Endothelial cell of umbilical vein (primary cell): Measurements from ENCODE around the gene SEBOX. TPM values are rescaled to one million over a fixed set of nuclear protein-coding genes. Genes with fewer than 3 reads are reported as not detected.

Source experiments
- BruUV-seq: library from RNA; stranded (reverse); fragments of 400-500 nt; replicated peaks from 2 replicates; lab custom pipeline; 2021; lab: Mats Ljungman, UMichigan
- CTCF ChIA-PET: fragments of 300-600, 350-600 bp; sonication (Branson Sonifier 250); formaldehyde crosslinking; loops from one replicate; lab custom pipeline; 2021; ENCODE audit warnings: antibody characterized with exemption, inconsistent platforms; lab: Charles Lee
- POLR2A ChIA-PET: fragments of 300-600, 350-600 bp; sonication (Branson Sonifier 250); formaldehyde crosslinking; loops from one replicate; lab custom pipeline; 2021; ENCODE audit warnings: antibody characterized with exemption, inconsistent platforms; lab: Charles Lee
- DNase-seq: peaks from one replicate; pipeline ENCODE4 v3.0.0-alpha.2; 2011; ENCODE audit warnings: low read depth, low spot score
- FAIRE-seq: peaks from 2 replicates; lab custom pipeline; 2011; peaks lifted over from hg19 to GRCh38; lab: Jason Lieb, UNC
- H2AFZ ChIP-seq: 2 replicates; pipeline ENCODE4 v1.6.0; 2012; ENCODE audit warnings: low read depth, low read length, control low read depth, inconsistent platforms
- H3K27ac ChIP-seq: 2 replicates; pipeline ENCODE4 v1.5.1; 2011; ENCODE audit warnings: low read depth, mild to moderate bottlenecking, control low read depth, low read length, moderate library complexity; ENCODE audit not compliant: insufficient read depth
- H3K27me3 ChIP-seq, 2 experiments: 2 replicates each; pipeline versions ENCODE4 v1.6.0 to v1.6.1; 2011; ENCODE audit warnings: low read length in 2 of 2, mixed read lengths in 1 of 2; ENCODE audit not compliant: control insufficient read depth in 2 of 2, insufficient read depth in 2 of 2
- H3K36me3 ChIP-seq, 2 experiments: 2 replicates in 1 of 2; 3 replicates in 1 of 2; pipeline ENCODE4 v1.5.1; 2011; ENCODE audit warnings: low read length in 2 of 2, mild to moderate bottlenecking in 1 of 2, moderate library complexity in 1 of 2; ENCODE audit not compliant: control insufficient read depth in 2 of 2, insufficient read depth in 2 of 2; ENCODE audit errors: extremely low read depth in 1 of 2
- H3K4me1 ChIP-seq: 3 replicates; pipeline ENCODE4 v1.5.1; 2011; ENCODE audit warnings: mild to moderate bottlenecking, low read length; ENCODE audit not compliant: control insufficient read depth, insufficient read depth; ENCODE audit errors: extremely low read depth
- H3K4me2 ChIP-seq: 2 replicates; pipeline ENCODE4 v1.6.1; 2011; ENCODE audit warnings: low read length, control low read depth, mixed read lengths; ENCODE audit not compliant: insufficient read depth
- H3K4me3 ChIP-seq, 3 experiments: fragments of 200-600 bp in 1 of 3; sonication (generic), shearing (Covaris generic) in 1 of 3; replicated peaks in 1 of 3; 2 replicates each; pipeline ENCODE4 v1.5.1; 2011 to 2016; ENCODE audit warnings: control low read depth in 3 of 3, low read length in 3 of 3, mild to moderate bottlenecking in 2 of 3, inconsistent platforms in 1 of 3, low read depth in 1 of 3, moderate library complexity in 1 of 3; ENCODE audit not compliant: insufficient read depth in 1 of 3
- H3K79me2 ChIP-seq: 2 replicates; pipeline ENCODE4 v1.6.0; 2012; ENCODE audit warnings: low read length, inconsistent platforms; ENCODE audit not compliant: control insufficient read depth, insufficient read depth
- H3K9ac ChIP-seq: replicated peaks from 2 replicates; pipeline ENCODE3; 2011; ENCODE audit warnings: low read length, control low read depth; ENCODE audit not compliant: insufficient read depth; ENCODE audit errors: extremely low read depth
- H3K9me1 ChIP-seq: replicated peaks from 3 replicates; pipeline ENCODE4 v1.6.0; 2011; ENCODE audit warnings: mild to moderate bottlenecking, low read length; ENCODE audit not compliant: control insufficient read depth, insufficient read depth; ENCODE audit errors: extremely low read depth
- H3K9me3 ChIP-seq: replicated peaks from 2 replicates; pipeline ENCODE4 v1.5.1; 2012; ENCODE audit warnings: low read length, inconsistent platforms; ENCODE audit not compliant: control insufficient read depth, insufficient read depth
- H4K20me1 ChIP-seq: replicated peaks from 2 replicates; pipeline ENCODE3; 2011; ENCODE audit warnings: mild to moderate bottlenecking, low read length; ENCODE audit not compliant: control insufficient read depth, insufficient read depth; ENCODE audit errors: extremely low read depth
- EZH2 ChIP-seq: IDR thresholded peaks from 2 replicates; pipeline ENCODE4 v1.6.1; 2012; ENCODE audit warnings: borderline replicate concordance, low read depth, mild to moderate bottlenecking, moderate library complexity, low read length, inconsistent platforms; ENCODE audit not compliant: severe bottlenecking
- FOS ChIP-seq: IDR thresholded peaks from 2 replicates; pipeline ENCODE4 v1.6.1; 2011; ENCODE audit warnings: mild to moderate bottlenecking, low read length, moderate library complexity, borderline replicate concordance; ENCODE audit not compliant: insufficient read depth
- GATA2 ChIP-seq: IDR thresholded peaks from 2 replicates; pipeline ENCODE4 v1.7.0; 2011; ENCODE audit warnings: low read depth, mild to moderate bottlenecking, moderate library complexity, mixed read lengths, low read length; ENCODE audit not compliant: insufficient read length, insufficient read depth
- MAX ChIP-seq: IDR thresholded peaks from 2 replicates; pipeline ENCODE4 v1.6.1; 2011; ENCODE audit not compliant: insufficient read depth, insufficient read length
- MYC ChIP-seq: IDR thresholded peaks from one replicate; pipeline ENCODE4 v1.6.1; 2011; ENCODE audit warnings: mild to moderate bottlenecking, low read depth, low read length
- POLR2A ChIP-seq: IDR thresholded peaks from 2 replicates; pipeline ENCODE4 v1.6.1; 2012; ENCODE audit warnings: low read depth, mild to moderate bottlenecking, control low read depth, low read length
- POLR2AphosphoS5 ChIP-seq: IDR thresholded peaks from 2 replicates; pipeline ENCODE4 v1.6.1; 2012; ENCODE audit warnings: low read depth, mild to moderate bottlenecking, control low read depth, low read length, moderate library complexity; ENCODE audit not compliant: insufficient read depth
- dilution Hi-C: fragments of 300-500 bp; cut with MboI; formaldehyde crosslinking; loops from one replicate; pipeline ENCODE4 v1.15.0; 2019; ENCODE audit warnings: low sequenced_read_pairs; ENCODE audit not compliant: extremely low pct_ligation_motif_present
- intact Hi-C: fragments of 100-400 bp; cut with micrococcal nuclease; formaldehyde crosslinking; loops from one replicate; pipeline ENCODE4 v1.10.0; 2022
- polyA plus RNA-seq, 4 experiments: library from polyadenylated mRNA; depleted of rRNA in 3 of 4; stranded (reverse) in 3 of 4; unstranded in 1 of 4; fragments of >200 nt; gene quantifications; 2 replicates each; pipeline versions ENCODE4 v1.2.1 to v1.2.3, GENCODE V29; 2011 to 2012; ENCODE audit warnings: missing spikeins in 1 of 4
- total RNA-seq: library from RNA; stranded (reverse); gene quantifications from 2 replicates; pipeline ENCODE4 v1.2.3, GENCODE V29; 2021

SEBOX gene
- total and polyA plus RNA-seq, 2 donors (not counting 3 experiments of a cell fraction or from before 2014, with no cell fraction given): not detected

- FAIRE-seq (no peak), DNase-seq (no peak)
- ChIA-PET CTCF (interaction anchor here (0.8 to 2.7 kb wide), 4 partner anchors 32 to 52 kb away, joined by 3 to 11 read pairs (median 4); partner anchors contain the start of gene TNFAIP1), POLR2A (no interaction called here)
- BruUV-seq: no TSS peak
- intact Hi-C loops: no loop called here
- Histone ChIP-seq H3K9me3 (no peaks in the 10 kb centered on the region), H3K27ac (no peak overlapping the region), H3K4me1 (peaks cover 14% of the 10 kb centered on the region), H3K4me3 (peak overlapping the region in 1 of 3 experiments; percentile 38), H4K20me1 (no peaks in the 10 kb centered on the region), H2AFZ (peak overlapping the region; percentile 53), H3K27me3 (peaks cover 15 to 17% of the 10 kb centered on the region in 2 experiments), H3K4me2 (peak overlapping the region; percentile 32), H3K36me3 (peaks cover 0 to 2% of the 10 kb centered on the region in 2 experiments), H3K79me2 (no peaks in the 10 kb centered on the region), H3K9ac (no peak overlapping the region), H3K9me1 (no peaks in the 10 kb centered on the region)
- no peak for TF ChIP-seq MYC
- no peak for TF ChIP-seq POLR2AphosphoS5
- no peak for TF ChIP-seq POLR2A
- TF ChIP-seq EZH2: no peak
- no peak for TF ChIP-seq MAX
- no peak for TF ChIP-seq FOS
- TF ChIP-seq GATA2: no peak
- dilution Hi-C loops: no loop called here
These were observed 20.0 kb upstream of the SEBOX start for GRCh38 chr17:28385037-28385400.
